Gastroesophageal sphincter (tissue), 4 donors: Measurements from ENCODE around the gene BIRC7. TPM values are rescaled to one million over a fixed set of nuclear protein-coding genes. Genes with fewer than 3 reads are reported as not detected.

Source experiments
- ATAC-seq: fragments of 150-250 bp; one replicate; pipeline ENCODE4 v1.9.1; 2016; ENCODE audit warnings: mild to moderate bottlenecking, moderate library complexity
- H3K27ac ChIP-seq, 4 donors: fragments of 200-600 bp; sonication (generic) in 3 of 4; 1 replicate in 3 of 4; 2 replicates in 1 of 4; pipeline ENCODE4 v1.5.1; 2016 to 2019
- H3K27me3 ChIP-seq: fragments of 200-600 bp; sonication (generic); one replicate; pipeline ENCODE4 v1.5.1; 2019
- H3K36me3 ChIP-seq, 2 donors: fragments of 200-600 bp; sonication (generic); one replicate each; pipeline ENCODE4 v1.5.1; 2019; ENCODE audit warnings: control low read depth in 1 of 2
- H3K4me1 ChIP-seq, 3 donors: fragments of 200-600 bp; sonication (generic); 1 replicate in 2 of 3; 2 replicates in 1 of 3; pipeline ENCODE4 v1.5.1; 2016 to 2019; ENCODE audit warnings: control low read depth in 2 of 3
- H3K4me3 ChIP-seq, 2 donors: fragments of 200-600 bp; sonication (generic); one replicate each; pipeline ENCODE4 v1.5.1; 2019; ENCODE audit warnings: mild to moderate bottlenecking in 1 of 2, moderate library complexity in 1 of 2
- H3K9me3 ChIP-seq, 3 donors: fragments of 200-600 bp; sonication (generic); one replicate each; pipeline ENCODE4 v1.5.1; 2017 to 2019; ENCODE audit warnings: control low read depth in 2 of 3
- CTCF ChIP-seq, 4 experiments: fragments of 200-600 bp in 2 of 4; fragments of 450-650 bp in 2 of 4; sonication (generic) in 1 of 4; IDR thresholded peaks; one replicate each; pipeline ENCODE4 v1.5.1; 2017 to 2019; ENCODE audit warnings: antibody characterized with exemption in 4 of 4, mild to moderate bottlenecking in 2 of 4, moderate library complexity in 2 of 4
- EP300 ChIP-seq: sonication (generic); formaldehyde crosslinking; IDR thresholded peaks from one replicate; pipeline ENCODE4 v1.6.1; 2017; ENCODE audit warnings: antibody characterized with exemption, mild to moderate bottlenecking
- POLR2A ChIP-seq, 2 donors: fragments of 450-650 bp; IDR thresholded peaks; one replicate each; pipeline ENCODE4 v1.6.1; 2017; ENCODE audit warnings: antibody characterized with exemption in 2 of 2, mild to moderate bottlenecking in 2 of 2, moderate library complexity in 1 of 2
- POLR2AphosphoS5 ChIP-seq: sonication (generic); formaldehyde crosslinking; IDR thresholded peaks from one replicate; pipeline ENCODE4 v1.6.1; 2017; ENCODE audit warnings: antibody characterized with exemption
- WGBS, 2 donors: methylation state at CpG; one replicate each; pipeline ENCODE4 v1.1.5; 2018; ENCODE audit warnings: low coverage in 1 of 2; 5-methylcytosine and 5-hydroxymethylcytosine counted together
- total RNA-seq, 4 donors: library from RNA; depleted of rRNA; stranded (reverse); fragments of >200 nt; gene quantifications; one replicate each; pipeline ENCODE4 v1.1.0, GENCODE V29; 2016

The BIRC7 gene
- total RNA-seq, 4 donors from 2014 or later: not detected

- ATAC-seq: no peak
- Histone ChIP-seq H3K36me3 (no peaks in the 10 kb centered on the region), H3K4me1 (peaks cover 0 to 13% (median 6%) of the 10 kb centered on the region in 3 donors), H3K4me3 (no peak overlapping the region), H3K27ac (no peak overlapping the region), H3K27me3 (peaks cover 19% of the 10 kb centered on the region), H3K9me3 (no peaks in the 10 kb centered on the region)
- WGBS, 2 donors: 27 to 61% methylated on average over 2 to 3 of the region's 7 CpGs
- no peak for TF ChIP-seq POLR2AphosphoS5
Measured at GRCh38 chr20:63222541-63222940, 13.2 kb upstream of the BIRC7 start.

- Histone ChIP-seq H3K27ac (no peak overlapping the region), H3K4me3 (no peak overlapping the region), H3K36me3 (no peaks in the 10 kb centered on the region), H3K27me3 (peaks cover 22% of the 10 kb centered on the region), H3K4me1 (peaks cover 0 to 13% (median 6%) of the 10 kb centered on the region in 3 donors), H3K9me3 (no peaks in the 10 kb centered on the region)
- WGBS, 2 donors: 23 to 36% methylated on average over 3 of the region's 12 CpGs
- no peak for TF ChIP-seq POLR2A (IDR thresholded peaks at IDR 0.05)
- TF ChIP-seq CTCF (IDR thresholded peaks at IDR 0.05): peak in 3 of 4 experiments; percentile 29 to 59 (median 41)
- no peak for TF ChIP-seq EP300
- ATAC-seq: no peak
Measured at GRCh38 chr20:63223121-63223825, 12.4 kb upstream of the BIRC7 start.

- no peak overlapping the region for H3K27ac ChIP-seq
- ATAC-seq: no peak
- 13 to 60% methylated on average over 1 of the region's 6 CpGs for WGBS, 2 donors
Measured at GRCh38 chr20:63223826-63224207, 11.9 kb upstream of the BIRC7 start.

GRCh38 chr20:63224412-63225081 lies 11.2 kb upstream of the BIRC7 start:
- no peak for TF ChIP-seq EP300
- TF ChIP-seq POLR2AphosphoS5: peak; percentile 14
- TF ChIP-seq POLR2A (IDR thresholded peaks at IDR 0.05): no peak
- TF ChIP-seq CTCF (IDR thresholded peaks at IDR 0.05): peak in 2 of 4 experiments; percentile 18 to 44
- H3K4me1 ChIP-seq: peaks cover 0 to 13% (median 6%) of the 10 kb centered on the region in 3 donors
- no peak overlapping the region for H3K27ac ChIP-seq
- no peaks in the 10 kb centered on the region for H3K36me3 ChIP-seq
- no CpG with 5 or more reads among the region's 16 CpGs for WGBS, 2 donors
- no peak overlapping the region for H3K4me3 ChIP-seq
- peak; percentile 56 for ATAC-seq
- H3K27me3 ChIP-seq: peaks cover 24% of the 10 kb centered on the region
- H3K9me3 ChIP-seq: no peaks in the 10 kb centered on the region

More at GRCh38 chr20:63223826-63224207, 11.9 kb upstream of the BIRC7 start:
- TF ChIP-seq POLR2A (IDR thresholded peaks at IDR 0.05): no peak
- no peak for TF ChIP-seq POLR2AphosphoS5
- TF ChIP-seq CTCF (IDR thresholded peaks at IDR 0.05): no peak
- H3K4me1 ChIP-seq: peaks cover 0 to 13% (median 6%) of the 10 kb centered on the region in 3 donors
- peaks cover 23% of the 10 kb centered on the region for H3K27me3 ChIP-seq
- no peaks in the 10 kb centered on the region for H3K36me3 ChIP-seq
- H3K4me3 ChIP-seq: no peak overlapping the region
- H3K9me3 ChIP-seq: no peaks in the 10 kb centered on the region

- Histone ChIP-seq H3K27me3 (peaks cover 20% of the 10 kb centered on the region), H3K4me1 (peaks cover 0 to 13% (median 6%) of the 10 kb centered on the region in 3 donors), H3K4me3 (no peak overlapping the region), H3K27ac (no peak overlapping the region), H3K36me3 (no peaks in the 10 kb centered on the region), H3K9me3 (no peaks in the 10 kb centered on the region)
- 23 to 44% methylated on average over 6 to 7 of the region's 7 CpGs for WGBS, 2 donors
- TF ChIP-seq EP300: no peak
- no peak for TF ChIP-seq POLR2A (IDR thresholded peaks at IDR 0.05)
- TF ChIP-seq POLR2AphosphoS5: no peak
- no peak for TF ChIP-seq CTCF (IDR thresholded peaks at IDR 0.05)
- ATAC-seq: no peak
Measured at GRCh38 chr20:63225082-63225454, 10.6 kb upstream of the BIRC7 start.
